AG08396 (cell line): ENCODE results near the gene GLA.

ENCODE experiments used
- DNase-seq: peaks from one replicate; pipeline ENCODE4 v3.0.0; 2012; ENCODE audit warnings: low spot score, mixed read lengths

GLA gene

DNA sequence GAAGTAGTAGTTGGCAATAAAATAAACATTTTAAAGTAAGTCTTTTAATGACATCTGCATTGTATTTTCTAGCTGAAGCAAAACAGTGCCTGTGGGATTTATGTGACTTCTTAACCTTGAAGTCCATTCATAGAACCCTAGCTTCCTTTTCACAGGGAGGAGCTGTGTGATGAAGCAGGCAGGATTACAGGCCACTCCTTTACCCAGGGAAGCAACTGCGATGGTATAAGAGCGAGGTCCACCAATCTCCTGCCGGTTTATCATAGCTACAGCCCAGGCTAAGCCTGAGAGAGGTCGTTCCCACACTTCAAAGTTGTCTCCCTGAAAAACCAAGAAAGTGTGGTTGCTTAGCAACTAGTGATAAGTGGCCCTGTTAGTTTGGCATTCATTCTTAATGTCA is 9.9 kb downstream of the GLA start:
- no peak for DNase-seq

- no peak for DNase-seq
Measured at GRCh38 chrX:101395789-101396188, 11.9 kb downstream of the GLA start.

DNA sequence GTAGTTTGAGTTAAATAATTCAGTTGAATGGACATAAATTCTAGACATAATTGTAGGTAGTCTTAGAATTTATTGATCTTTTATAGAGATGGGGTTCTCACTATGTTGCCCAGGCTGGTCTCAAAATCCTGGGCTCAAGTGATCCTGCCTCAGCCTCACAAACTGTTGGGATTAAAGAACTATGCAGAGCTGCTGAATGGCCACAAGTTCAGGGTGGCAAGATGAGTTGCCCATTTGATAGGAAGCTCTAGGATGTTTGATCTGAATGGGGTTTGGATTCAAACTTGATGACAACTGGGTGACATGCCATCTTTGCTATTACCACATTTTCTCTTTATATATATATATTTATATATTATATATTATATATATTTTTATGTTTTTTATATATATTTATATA is 13.4 kb downstream of the GLA start:
- no peak for DNase-seq

DNA sequence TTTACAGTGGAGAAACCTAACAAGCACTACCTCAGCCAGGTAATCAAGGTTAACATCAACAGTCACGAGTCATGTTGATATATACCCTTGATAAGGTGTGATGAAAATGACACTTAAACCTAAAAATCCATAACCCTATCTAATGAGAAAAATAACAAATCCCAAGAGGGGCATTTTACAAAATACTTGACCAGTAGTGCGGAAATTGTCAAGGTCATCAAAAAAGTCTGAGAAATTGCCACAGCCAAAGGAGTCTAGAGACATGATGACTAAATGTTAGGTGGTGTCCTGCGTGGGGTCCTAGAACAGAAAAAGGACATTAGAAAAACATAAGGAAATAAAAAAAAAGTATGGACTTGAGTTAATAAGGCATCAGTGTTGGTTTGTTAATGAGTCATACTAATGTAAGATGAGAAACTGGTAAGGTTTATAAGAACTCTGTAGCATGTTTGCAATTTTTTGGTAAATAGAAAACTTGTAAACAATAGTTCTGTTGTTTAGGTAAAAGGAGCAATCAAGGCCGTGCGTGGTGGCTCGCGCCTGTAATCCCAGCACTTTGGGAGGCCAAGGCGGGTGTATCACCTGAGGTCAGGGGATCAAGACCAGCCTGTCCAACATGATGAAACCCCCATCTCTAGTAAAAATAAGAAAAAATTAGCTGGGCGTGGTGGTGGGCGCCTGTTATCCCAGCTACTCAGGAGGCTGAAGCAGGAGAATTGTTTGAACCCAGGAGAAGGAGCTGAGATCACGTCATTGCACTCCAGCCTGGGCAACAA is 14.0 kb downstream of the GLA start:
- DNase-seq: no peak

DNA sequence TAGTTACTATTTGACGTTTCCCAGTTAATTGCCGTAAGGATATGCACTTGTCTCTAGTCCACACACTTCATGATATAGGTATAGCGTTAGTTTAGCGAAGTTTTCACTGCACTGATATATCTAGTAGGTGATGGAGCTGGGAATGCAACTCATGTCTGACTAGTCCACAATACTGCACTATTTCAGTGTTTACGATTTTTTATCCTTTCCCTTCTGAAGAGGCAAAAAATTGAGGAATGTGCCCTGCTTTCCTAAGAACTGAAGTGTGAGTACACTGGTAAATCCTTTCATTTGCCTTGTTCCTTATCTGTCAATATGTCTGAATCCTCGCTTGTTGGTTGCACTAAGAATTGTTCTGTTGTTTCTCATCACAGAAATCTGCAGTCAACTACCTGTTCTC is 15.9 kb downstream of the GLA start:
- no peak for DNase-seq

DNA sequence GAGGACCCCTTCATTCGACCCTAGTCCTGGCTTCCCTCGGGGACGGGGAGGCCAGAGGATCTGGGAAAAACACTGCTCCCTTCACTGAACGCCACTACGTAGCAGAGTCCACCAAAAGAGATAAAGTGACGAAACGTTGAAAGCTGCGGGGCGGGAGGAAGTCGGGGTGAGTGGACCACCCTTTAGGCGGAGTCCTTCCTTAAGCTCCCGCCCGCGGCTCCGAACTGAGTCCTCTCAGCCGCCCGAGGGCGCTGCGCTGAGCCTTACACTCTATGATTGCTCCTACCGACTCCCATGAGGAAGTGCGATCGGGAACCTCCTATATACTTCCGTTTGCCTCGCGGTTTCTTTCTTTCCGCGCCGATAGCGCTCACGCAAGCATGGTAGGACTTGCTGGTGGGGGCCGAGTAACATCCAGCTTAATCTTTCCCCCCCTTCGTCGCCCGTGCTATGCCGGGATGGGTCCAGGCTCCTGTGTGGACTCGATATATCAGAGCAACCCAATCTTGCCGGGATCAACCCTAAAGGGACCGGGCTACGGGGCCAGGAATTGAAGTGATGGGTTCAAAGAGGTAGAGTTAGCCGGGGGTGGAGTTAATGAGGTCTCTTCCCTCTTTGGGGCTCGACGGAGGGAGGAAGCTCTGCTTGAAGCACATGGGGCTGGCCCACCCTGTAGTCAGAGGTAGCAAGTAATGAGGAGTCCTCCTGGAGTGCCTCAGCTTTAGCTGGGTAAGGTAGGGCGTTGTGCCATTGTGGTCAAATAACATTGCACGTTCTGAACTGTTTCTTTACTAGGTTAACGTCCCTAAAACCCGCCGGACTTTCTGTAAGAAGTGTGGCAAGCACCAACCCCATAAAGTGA is 16.8 kb downstream of the GLA start, which contains the start of gene RPL36A:
Gene RPL36A, plus strand, starts transcription at position 348 of the 862 bp plus-strand sequence. Its CDS starts 33 bp downstream, at position 381.
- DNase-seq: peak; percentile 76

- DNase-seq: no peak
Measured at GRCh38 chrX:101388604-101389003, 19.1 kb downstream of the GLA start.

DNA sequence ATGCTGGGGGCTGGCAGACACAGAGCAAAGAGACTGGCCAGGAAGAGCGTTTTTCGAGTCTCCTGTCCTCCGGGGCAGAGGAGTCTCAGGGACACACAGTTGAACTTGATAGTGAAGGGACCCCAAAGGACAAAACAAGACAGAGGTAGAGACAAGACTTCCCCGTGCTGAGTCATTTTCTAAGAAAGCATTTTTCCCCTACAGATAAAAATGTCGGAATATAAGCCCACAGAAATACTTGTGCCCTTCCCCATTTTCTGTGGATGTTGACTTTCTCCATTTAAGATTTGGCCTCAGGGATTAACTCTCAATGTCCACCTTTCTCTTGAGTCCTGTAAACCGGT is 21.2 kb downstream of the GLA start:
- DNase-seq: no peak

DNA sequence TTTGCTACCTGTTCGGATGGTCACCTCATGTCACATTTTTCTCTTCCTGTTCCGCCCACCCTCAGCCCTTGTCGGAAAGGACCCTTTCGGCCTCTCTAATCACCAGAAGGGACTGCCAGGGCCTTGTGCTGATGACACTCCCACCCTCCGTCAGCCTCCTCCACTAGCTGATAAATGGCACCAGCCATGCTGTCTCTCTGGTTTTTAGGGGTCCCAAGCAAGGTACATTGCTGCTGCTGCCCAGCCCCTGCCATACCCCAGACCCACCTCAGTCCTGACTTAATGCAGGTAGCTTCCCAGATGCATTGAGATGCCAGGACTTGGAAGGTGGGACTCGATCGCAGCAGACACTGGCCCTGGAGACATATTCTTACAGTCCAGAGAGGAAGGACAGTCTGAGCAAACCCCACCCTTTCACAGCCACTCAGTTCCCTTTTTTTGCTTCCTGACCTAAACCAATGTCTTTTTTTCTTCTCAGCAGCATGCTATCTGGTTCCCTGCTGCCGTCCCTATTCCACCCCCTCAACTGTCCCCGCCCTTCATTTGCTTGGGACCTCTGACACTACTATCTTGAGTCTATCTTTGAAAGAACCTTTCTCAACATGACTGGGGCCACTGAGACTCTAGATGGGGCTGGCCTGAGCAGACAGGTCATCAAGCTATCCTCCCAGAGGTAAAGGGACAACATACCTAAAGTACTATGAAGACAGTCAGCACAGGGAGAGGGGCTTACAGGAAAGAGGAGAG is 21.8 kb downstream of the GLA start, which contains the start of gene BTK:
Gene BTK, minus strand, starts transcription at position 397 of the 747 bp plus-strand sequence. CDS start 10,907 bp downstream, outside the sequence.
- DNase-seq: no peak

- DNase-seq: no peak
Measured at GRCh38 chrX:101385026-101385684, 22.6 kb downstream of the GLA start.

DNA sequence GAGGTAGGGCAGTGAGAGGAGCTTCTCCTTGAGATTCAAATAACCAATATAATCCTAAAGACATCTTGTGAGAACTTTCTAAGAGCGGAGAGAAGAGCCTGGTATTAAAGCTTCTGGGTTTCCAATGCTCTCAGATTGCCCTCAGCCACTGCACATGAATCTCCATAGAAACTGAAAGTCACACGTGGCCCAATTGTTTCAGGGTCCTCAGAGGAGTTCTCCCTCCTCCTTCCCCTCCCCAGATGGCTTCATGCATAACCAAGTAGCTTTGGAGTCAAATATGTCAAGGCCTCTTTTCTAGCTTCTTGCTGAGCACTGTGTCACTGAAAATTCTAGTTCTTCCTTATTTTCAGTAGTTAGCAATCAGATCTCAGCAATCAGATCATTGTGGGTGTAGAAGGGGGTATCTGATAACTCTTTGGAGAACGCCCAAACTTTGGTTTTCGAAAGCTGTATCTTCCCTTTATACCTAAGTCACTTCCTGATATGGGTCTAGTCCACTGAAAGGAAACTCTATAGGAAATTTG is 24.0 kb downstream of the GLA start:
- no peak for DNase-seq

DNA sequence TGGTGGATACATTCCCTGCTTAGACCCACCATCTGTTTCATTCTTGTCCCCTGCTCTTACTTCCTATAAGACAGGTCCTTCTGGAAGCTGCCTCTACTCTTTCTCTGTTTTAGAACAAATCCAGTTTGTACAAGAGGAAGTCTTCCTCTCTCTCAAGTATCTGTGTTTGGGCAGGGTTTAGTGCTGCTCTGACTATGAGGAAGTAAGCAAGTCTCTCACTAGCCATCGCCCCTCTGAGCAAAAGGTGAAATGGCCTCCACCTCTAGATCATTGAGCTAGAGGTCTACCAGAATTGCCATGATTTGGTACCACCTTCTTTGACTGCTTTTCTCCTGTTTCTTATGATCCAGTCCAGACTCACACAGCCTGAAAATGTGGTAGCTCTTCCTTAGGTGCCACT is 30.2 kb downstream of the GLA start:
- DNase-seq: no peak

GRCh38 chrX:101370888-101371504 is 36.7 kb downstream of the GLA start:
- no peak for DNase-seq

- no peak for DNase-seq
Measured at GRCh38 chrX:101369687-101370086, 38.0 kb downstream of the GLA start.

- no peak for DNase-seq
Measured at GRCh38 chrX:101368800-101369199, 38.9 kb downstream of the GLA start.

DNA sequence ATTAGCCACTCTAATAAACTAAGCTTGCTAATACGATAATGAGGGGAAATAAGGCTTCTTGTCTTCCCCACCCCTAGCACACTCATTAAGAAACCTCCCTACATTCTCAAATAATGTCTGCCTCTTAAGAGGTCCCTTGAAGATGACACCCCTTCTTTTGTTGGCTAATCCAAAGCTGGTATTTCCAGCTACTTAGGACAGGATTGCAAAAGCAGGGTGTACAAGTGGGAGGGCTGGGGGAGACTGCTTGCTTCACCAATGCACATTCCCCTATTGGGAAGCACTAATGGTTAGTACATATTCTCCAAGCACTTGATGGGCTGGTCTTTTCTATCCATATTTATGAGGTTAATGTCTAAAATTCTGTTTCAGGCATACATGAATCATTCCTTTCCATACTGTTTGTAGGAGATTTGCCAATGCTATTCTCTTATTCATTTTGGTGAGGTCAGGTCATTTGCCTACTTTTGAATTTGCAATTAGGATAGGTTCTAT is 42.4 kb downstream of the GLA start:
- no peak for DNase-seq

DNA sequence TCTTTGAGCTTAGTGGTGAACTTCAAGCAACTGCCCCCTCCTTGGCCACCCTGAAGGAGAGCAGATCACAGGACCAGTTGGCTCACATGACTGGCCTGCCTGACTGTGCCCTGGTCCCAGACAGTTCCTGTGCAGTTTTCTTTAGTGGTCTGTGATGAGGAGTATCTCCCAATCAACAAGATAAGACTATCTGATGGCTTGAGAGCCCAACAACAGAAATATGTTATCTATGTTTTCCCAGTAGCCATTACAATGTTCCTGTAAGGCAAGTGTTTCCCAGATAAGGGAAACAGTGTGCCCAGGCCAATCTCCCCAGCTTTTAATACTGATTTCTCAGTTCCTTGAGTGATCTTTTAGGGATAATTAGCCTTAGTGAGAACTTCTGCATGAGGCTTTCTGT is 45.0 kb downstream of the GLA start:
- DNase-seq: no peak

DNA sequence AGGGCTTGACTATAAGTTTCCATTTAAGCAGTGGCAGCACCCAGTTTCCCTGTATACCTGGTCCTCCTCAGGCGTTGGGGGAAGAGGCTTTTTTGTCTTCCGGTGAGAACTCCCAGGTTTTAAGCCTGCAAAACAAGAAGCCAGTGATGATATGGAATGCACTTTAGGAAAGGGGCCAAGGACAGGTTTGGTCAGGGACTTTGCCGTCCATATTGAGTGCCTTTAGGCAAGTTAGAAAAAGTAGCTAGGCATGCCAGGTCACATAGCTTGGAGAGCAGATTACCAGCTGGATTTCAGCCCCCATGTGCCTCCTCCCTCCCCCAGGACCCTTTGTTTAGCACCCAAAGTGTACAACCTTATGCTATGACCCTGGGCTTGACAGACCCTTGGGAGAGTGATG is 45.6 kb downstream of the GLA start:
- no peak for DNase-seq

DNA sequence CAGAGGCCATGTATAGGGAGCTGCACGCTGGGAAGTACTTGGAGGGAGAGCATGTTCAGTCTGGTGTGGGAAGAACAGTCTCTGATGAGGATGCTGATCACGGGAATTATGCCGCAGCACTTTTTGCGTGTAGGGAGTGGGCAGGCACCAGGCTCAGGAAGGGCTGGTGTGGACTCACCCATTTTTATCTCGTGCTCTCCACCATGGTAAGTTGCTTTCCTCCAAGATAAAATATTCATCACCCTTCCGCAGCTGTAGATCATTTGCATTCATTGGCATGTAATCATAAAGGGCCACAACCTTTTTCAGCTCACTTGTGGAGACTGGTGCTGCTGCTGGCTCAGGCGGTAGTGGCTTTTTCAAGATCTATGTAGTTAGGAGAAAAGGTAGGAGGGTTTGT is 47.3 kb downstream of the GLA start:
- DNase-seq: no peak

DNA sequence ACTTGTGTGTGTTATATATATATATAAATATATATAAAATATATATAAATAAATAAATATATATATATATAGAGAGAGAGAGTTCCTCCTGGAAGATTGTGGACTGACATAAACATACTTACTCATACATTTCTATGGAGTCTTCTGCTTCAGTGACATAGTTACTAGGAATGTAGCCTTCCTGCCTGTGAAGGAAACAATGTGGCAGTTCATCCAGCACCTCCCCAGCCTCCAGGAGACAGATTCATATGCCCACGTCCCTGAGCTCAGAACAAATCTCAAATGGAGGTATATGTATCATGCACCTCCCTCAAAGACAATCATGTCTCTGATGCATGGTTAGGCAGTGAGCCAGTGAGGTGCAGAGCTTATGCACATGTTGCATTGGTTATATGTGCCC is 47.8 kb downstream of the GLA start:
- DNase-seq: no peak

- DNase-seq: no peak
Measured at GRCh38 chrX:101357166-101357795, 50.4 kb downstream of the GLA start.
